DND-41 (cell line): ENCODE data around the gene ZFC3H1.

Experiments
- ATAC-seq: fragments of 200-7000 bp; cut with Tn5 transposase; 3 replicates; pipeline ENCODE4 v1.9.1; 2021; ENCODE audit warnings: low read depth; ENCODE audit not compliant: insufficient read depth
- DNase-seq: peaks from one replicate; pipeline ENCODE4 v3.0.0-alpha.2; 2020
- H2AFZ ChIP-seq: 2 replicates; pipeline ENCODE4 v1.6.0; 2012; ENCODE audit warnings: low read depth, low read length
- H3K27ac ChIP-seq: 2 replicates; pipeline ENCODE4 v1.5.1; 2012; ENCODE audit warnings: low read length, inconsistent platforms
- H3K27me3 ChIP-seq: fragments of 200-600 bp; sonication (generic); 2 replicates; pipeline ENCODE4 v1.6.0; 2012; ENCODE audit warnings: low read length, mild to moderate bottlenecking, inconsistent platforms; ENCODE audit not compliant: insufficient read depth, poor library complexity
- H3K36me3 ChIP-seq: 2 replicates; pipeline ENCODE4 v1.5.1; 2012; ENCODE audit warnings: low read length, inconsistent platforms; ENCODE audit not compliant: insufficient read depth
- H3K4me1 ChIP-seq: 2 replicates; pipeline ENCODE4 v1.5.1; 2012; ENCODE audit warnings: mild to moderate bottlenecking, low read length; ENCODE audit not compliant: insufficient read depth
- H3K4me2 ChIP-seq: 2 replicates; pipeline ENCODE4 v1.6.0; 2012; ENCODE audit warnings: mild to moderate bottlenecking, moderate library complexity, low read length, inconsistent platforms; ENCODE audit not compliant: insufficient read depth
- H3K4me3 ChIP-seq, 2 experiments: fragments of 200-600 bp in 1 of 2; shearing (Covaris generic) in 1 of 2; 2 replicates each; pipeline ENCODE4 v1.5.1; 2012 to 2016; ENCODE audit warnings: inconsistent platforms in 2 of 2, low read length in 2 of 2, mild to moderate bottlenecking in 2 of 2, low read depth in 1 of 2, moderate library complexity in 1 of 2
- H3K79me2 ChIP-seq: 2 replicates; pipeline ENCODE4 v1.6.0; 2012; ENCODE audit warnings: low read length, inconsistent platforms; ENCODE audit not compliant: insufficient read depth
- H3K9ac ChIP-seq: 2 replicates; pipeline ENCODE4 v1.6.0; 2012; ENCODE audit warnings: low read depth, mild to moderate bottlenecking, inconsistent platforms, low read length, moderate library complexity
- H3K9me3 ChIP-seq: 2 replicates; pipeline ENCODE4 v1.5.1; 2012; ENCODE audit warnings: low read length, moderate library complexity, mild to moderate bottlenecking, inconsistent platforms; ENCODE audit not compliant: insufficient read depth, severe bottlenecking
- H4K20me1 ChIP-seq: 2 replicates; pipeline ENCODE4 v1.6.0; 2012; ENCODE audit warnings: low read length; ENCODE audit not compliant: insufficient read depth
- EZH2 ChIP-seq: IDR thresholded peaks from 3 replicates; pipeline ENCODE4 v1.6.1; 2012; ENCODE audit warnings: borderline replicate concordance, low read depth, mild to moderate bottlenecking, moderate library complexity, low read length, inconsistent platforms; ENCODE audit not compliant: severe bottlenecking
- TF ChIP-seq, protein P1 (sequence below): IDR thresholded peaks from 2 replicates; pipeline ENCODE4 v1.5.1; 2012; ENCODE audit warnings: borderline replicate concordance, low read length, moderate library complexity, mild to moderate bottlenecking; ENCODE audit not compliant: poor library complexity, severe bottlenecking; ENCODE audit errors: extremely low read depth

Gene ZFC3H1

DNA sequence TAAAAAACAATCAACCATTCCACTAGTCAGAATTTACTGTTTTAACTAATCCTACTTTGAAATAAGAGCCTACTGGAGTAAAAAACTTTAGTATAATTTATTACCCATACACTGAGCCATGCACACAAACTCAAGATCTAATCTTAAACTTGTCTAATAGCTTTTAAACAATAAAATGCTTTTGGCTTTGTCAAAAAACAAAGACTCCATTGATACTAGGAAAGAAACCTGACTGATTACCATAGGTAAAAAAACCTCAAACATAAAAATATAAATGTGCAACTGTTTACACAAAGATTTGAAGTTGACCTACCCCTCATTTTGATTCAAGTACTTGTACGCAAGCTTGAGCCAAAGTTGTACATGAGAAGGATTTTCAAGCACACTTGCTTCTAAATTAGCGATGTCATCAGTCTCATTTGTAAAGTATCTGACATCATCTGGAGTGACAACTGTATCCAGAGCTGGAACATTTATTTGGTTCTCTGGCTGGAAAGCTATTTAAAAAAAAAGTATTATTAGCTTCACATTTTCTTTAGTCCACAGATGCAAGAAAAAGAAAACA, 36.1 kb downstream of the ZFC3H1 start:
- H3K27me3 ChIP-seq = no peaks in the 10 kb centered on the region
- TF ChIP-seq, protein P1, sequence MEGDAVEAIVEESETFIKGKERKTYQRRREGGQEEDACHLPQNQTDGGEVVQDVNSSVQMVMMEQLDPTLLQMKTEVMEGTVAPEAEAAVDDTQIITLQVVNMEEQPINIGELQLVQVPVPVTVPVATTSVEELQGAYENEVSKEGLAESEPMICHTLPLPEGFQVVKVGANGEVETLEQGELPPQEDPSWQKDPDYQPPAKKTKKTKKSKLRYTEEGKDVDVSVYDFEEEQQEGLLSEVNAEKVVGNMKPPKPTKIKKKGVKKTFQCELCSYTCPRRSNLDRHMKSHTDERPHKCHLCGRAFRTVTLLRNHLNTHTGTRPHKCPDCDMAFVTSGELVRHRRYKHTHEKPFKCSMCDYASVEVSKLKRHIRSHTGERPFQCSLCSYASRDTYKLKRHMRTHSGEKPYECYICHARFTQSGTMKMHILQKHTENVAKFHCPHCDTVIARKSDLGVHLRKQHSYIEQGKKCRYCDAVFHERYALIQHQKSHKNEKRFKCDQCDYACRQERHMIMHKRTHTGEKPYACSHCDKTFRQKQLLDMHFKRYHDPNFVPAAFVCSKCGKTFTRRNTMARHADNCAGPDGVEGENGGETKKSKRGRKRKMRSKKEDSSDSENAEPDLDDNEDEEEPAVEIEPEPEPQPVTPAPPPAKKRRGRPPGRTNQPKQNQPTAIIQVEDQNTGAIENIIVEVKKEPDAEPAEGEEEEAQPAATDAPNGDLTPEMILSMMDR = no peak
- TF ChIP-seq EZH2 = no peak
- no peaks in the 10 kb centered on the region for H4K20me1 ChIP-seq
- ATAC-seq = no peak
- DNase-seq = no peak
- peaks cover 95% of the 10 kb centered on the region for H3K36me3 ChIP-seq
- H3K4me2 ChIP-seq = no peak overlapping the region
- H3K9me3 ChIP-seq = no peaks in the 10 kb centered on the region
- H3K9ac ChIP-seq = no peak overlapping the region
- no peaks in the 10 kb centered on the region for H3K79me2 ChIP-seq
- no peak overlapping the region for H3K27ac ChIP-seq
- H3K4me1 ChIP-seq = no peaks in the 10 kb centered on the region
- H2AFZ ChIP-seq = no peak overlapping the region
- H3K4me3 ChIP-seq = no peak overlapping the region

DNA sequence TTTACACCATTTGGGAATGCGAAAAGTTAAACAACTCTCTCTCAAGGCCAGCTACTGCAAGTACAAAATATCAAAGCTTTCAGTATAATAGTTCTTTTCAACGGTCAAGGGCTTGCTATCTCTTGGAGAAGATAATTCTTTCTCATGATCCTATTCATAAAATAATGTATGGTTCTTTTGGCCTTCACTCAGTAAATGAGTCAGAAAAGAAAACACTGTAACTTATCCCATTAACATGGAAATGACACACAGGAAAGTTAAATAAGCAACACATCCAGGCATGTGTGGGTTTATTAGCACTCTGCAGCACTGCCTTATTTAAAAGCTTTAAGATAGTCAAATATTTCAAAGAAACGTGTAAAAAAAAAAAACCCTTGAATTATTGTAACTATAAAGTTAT, 36.9 kb downstream of the ZFC3H1 start:
- Histone ChIP-seq H4K20me1 (no peaks in the 10 kb centered on the region), H3K36me3 (peaks cover 95% of the 10 kb centered on the region), H3K9me3 (no peaks in the 10 kb centered on the region), H3K4me2 (no peak overlapping the region), H3K9ac (no peak overlapping the region), H3K27ac (no peak overlapping the region), H3K4me3 (no peak overlapping the region), H3K27me3 (no peaks in the 10 kb centered on the region), H3K79me2 (no peaks in the 10 kb centered on the region), H2AFZ (no peak overlapping the region), H3K4me1 (no peaks in the 10 kb centered on the region)
- ATAC-seq (no peak), DNase-seq (no peak)
- TF ChIP-seq EZH2 = no peak
- TF ChIP-seq, protein P1 = no peak

DNA sequence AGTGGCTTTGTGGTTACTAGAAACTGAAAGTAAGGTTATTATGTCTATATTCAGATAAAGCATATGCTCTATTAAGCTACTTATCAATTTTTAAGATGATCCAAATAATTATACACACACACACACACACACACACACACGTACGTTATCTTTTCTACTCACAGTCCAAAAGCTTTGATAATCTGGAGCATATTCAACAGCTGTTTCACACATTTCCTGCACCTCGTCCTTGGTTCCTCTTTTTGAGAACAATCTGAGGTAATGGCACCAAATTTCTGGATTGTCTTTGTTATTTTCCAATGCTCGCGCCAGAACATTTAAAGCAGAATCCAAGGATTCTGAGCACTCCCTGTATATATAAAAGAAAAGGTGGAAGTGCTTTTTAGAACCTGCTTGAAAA, 37.5 kb downstream of the ZFC3H1 start:
- no peaks in the 10 kb centered on the region for H3K79me2 ChIP-seq
- TF ChIP-seq, protein P1 = no peak
- no peak for TF ChIP-seq EZH2
- H3K4me2 ChIP-seq = no peak overlapping the region
- peaks cover 95% of the 10 kb centered on the region for H3K36me3 ChIP-seq
- H3K27ac ChIP-seq = no peak overlapping the region
- H3K27me3 ChIP-seq = no peaks in the 10 kb centered on the region
- no peak overlapping the region for H3K4me3 ChIP-seq
- H3K9me3 ChIP-seq = no peaks in the 10 kb centered on the region
- H2AFZ ChIP-seq = no peak overlapping the region
- H4K20me1 ChIP-seq = no peaks in the 10 kb centered on the region
- H3K4me1 ChIP-seq = no peaks in the 10 kb centered on the region
- no peak for ATAC-seq
- no peak for DNase-seq
- H3K9ac ChIP-seq = no peak overlapping the region

DNA sequence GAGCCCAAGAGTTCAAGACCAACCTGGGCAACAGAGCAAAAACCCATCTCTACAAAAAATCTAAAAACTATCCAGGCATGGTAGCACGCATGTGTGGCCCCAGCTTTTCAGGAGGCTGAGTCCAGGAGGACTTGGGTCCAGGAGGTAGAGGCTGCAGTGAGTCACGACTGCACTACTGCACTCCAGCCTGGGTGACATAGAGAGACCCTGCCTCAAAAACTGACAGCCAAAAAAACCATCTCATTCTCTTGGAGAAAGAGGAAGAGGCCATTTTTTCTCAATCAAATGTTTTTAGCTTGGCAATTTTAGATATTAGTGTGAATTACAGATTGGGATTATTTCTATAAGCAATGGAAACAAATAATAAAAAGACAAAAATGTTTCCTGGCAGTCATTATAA, 38.2 kb downstream of the ZFC3H1 start:
- no peaks in the 10 kb centered on the region for H3K27me3 ChIP-seq

More for the DNA sequence above, 38.2 kb downstream of the ZFC3H1 start:
- Histone ChIP-seq H2AFZ (no peak overlapping the region), H3K4me2 (no peak overlapping the region), H3K36me3 (peaks cover 95% of the 10 kb centered on the region), H3K27ac (no peak overlapping the region), H3K4me3 (no peak overlapping the region), H3K79me2 (no peaks in the 10 kb centered on the region), H3K9ac (no peak overlapping the region), H3K9me3 (no peaks in the 10 kb centered on the region), H3K4me1 (no peaks in the 10 kb centered on the region), H4K20me1 (no peaks in the 10 kb centered on the region)
- ATAC-seq (no peak), DNase-seq (no peak)
- TF ChIP-seq, protein P1 = no peak
